Body of pancreas (tissue), 4 donors: ENCODE data around the gene CPA2. TPM values are rescaled to one million over a fixed set of nuclear protein-coding genes. Genes with fewer than 3 reads are reported as not detected.

Source experiments
- ATAC-seq: fragments of 150-250 bp; one replicate; pipeline ENCODE4 v1.9.1; 2016
- DNase-seq, 4 donors: peaks; one replicate each; pipeline ENCODE4 v3.0.0-alpha.2; 2019
- H3K27ac ChIP-seq, 4 donors: fragments of 200-600 bp; sonication (generic); 1 replicate in 3 of 4; 2 replicates in 1 of 4; pipeline versions ENCODE4 v1.5.1 to v1.6.1; 2016 to 2019; ENCODE audit warnings: mild to moderate bottlenecking in 1 of 4, mixed read lengths in 1 of 4, moderate library complexity in 1 of 4
- H3K27me3 ChIP-seq, 2 donors: fragments of 200-600 bp; sonication (generic); one replicate each; pipeline ENCODE4 v1.6.0; 2016; ENCODE audit warnings: mild to moderate bottlenecking in 1 of 2
- H3K36me3 ChIP-seq, 2 donors: fragments of 200-600 bp; sonication (generic); replicated peaks in 1 of 2; 2 replicates each; pipeline ENCODE4 v1.5.1; 2016; ENCODE audit warnings: low read depth in 2 of 2; ENCODE audit not compliant: insufficient read depth in 1 of 2
- H3K4me1 ChIP-seq: fragments of 200-600 bp; sonication (generic); one replicate; pipeline ENCODE4 v1.6.0; 2016
- H3K4me3 ChIP-seq, 2 donors: fragments of 200-600 bp; sonication (generic); 1 replicate in 1 of 2; 2 replicates in 1 of 2; pipeline ENCODE4 v1.5.1; 2016 to 2019
- H3K9me3 ChIP-seq, 3 donors: fragments of 200-600 bp; sonication (generic); 1 replicate in 2 of 3; 2 replicates in 1 of 3; pipeline ENCODE4 v1.5.1; 2016
- POLR2A ChIP-seq, 3 donors: fragments of 450-650 bp; IDR thresholded peaks; one replicate each; pipeline ENCODE4 v1.6.1; 2016; ENCODE audit warnings: antibody characterized with exemption in 3 of 3, mild to moderate bottlenecking in 2 of 3
- WGBS, 2 donors: methylation state at CpG; one replicate each; pipeline ENCODE4 v1.1.5; 2017; 5-methylcytosine and 5-hydroxymethylcytosine counted together
- intact Hi-C: fragments of 100-400 bp; cut with DNase I; formaldehyde crosslinking; loops from one replicate; pipeline ENCODE4 v1.15.1; 2023
- total RNA-seq, 2 donors: library from RNA; depleted of rRNA; stranded (reverse); fragments of >200 nt; gene quantifications; one replicate each; pipeline ENCODE4 v1.1.0, GENCODE V29; 2016
- TF ChIP-seq, protein P1 (sequence below), 7 experiments: fragments of 450-650 bp in 4 of 7; fragments of 200-600 bp in 3 of 7; sonication (generic) in 3 of 7; IDR thresholded peaks; one replicate each; pipeline ENCODE4 v1.5.1; 2016 to 2019; ENCODE audit warnings: antibody characterized with exemption in 7 of 7

The CPA2 gene
- total RNA-seq, 2 donors from 2014 or later: 4,161 to 4,381 TPM

DNA sequence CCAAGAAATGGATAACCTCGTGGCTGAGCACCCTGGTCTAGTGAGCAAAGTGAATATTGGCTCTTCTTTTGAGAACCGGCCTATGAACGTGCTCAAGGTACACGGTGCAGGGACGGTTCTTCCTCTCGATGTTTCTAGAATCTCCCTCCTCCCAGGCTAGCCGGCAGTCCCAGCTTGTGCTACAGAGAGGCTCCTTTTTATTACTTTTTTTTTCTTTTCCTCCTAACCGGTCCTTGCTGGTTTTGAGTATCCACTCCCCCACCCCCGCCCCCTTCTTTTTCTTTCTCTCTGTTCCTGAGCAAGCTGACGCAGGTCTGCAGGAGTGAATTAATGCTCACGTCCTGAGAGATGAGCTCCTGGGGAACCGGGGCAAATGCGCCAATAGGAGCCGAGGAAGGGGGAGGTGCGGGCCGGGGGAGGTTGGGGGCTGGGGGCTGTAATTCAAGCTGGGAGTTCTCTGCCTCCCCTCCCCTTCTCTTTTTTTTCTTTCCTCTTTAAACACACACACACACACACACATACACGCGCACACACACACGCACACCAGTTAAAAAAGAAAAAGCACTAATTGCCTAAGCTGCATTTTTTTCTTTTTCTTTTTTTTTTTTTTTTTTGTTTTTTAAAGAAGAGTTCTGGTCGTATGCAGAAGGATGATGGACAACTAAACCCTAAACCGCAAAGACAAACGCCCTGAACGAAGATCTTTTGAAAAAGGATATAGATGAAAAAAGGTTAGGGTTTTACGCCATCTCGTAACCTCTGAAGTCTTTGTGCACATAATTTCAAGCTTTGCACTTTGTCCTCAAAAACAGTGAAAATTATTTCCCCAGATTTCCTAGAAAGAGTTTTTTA lies 6.6 kb downstream of the CPA2 start:
- 7 to 11% methylated on average over 25 of the region's 25 CpGs for WGBS, 2 donors
- Histone ChIP-seq H3K36me3 (peaks cover 0 to 7% of the 10 kb centered on the region in 2 donors), H3K27me3 (no peaks in the 10 kb centered on the region), H3K4me1 (peaks cover 79% of the 10 kb centered on the region), H3K27ac (peak overlapping the region; percentile 54 to 96 (median 94)), H3K4me3 (no peak overlapping the region), H3K9me3 (no peaks in the 10 kb centered on the region)
- intact Hi-C loops: loop anchor here (10.0 kb wide), 1 partner anchor 111 kb away; the partner anchor contains the start of gene CPA1
- ATAC-seq (peak; percentile 8), DNase-seq (peak in 3 of 4 donors; percentile 57 to 67 (median 58))
- peak in 2 of 3 donors; percentile 61 to 64 for TF ChIP-seq POLR2A (IDR thresholded peaks at IDR 0.05)
- TF ChIP-seq, protein P1, sequence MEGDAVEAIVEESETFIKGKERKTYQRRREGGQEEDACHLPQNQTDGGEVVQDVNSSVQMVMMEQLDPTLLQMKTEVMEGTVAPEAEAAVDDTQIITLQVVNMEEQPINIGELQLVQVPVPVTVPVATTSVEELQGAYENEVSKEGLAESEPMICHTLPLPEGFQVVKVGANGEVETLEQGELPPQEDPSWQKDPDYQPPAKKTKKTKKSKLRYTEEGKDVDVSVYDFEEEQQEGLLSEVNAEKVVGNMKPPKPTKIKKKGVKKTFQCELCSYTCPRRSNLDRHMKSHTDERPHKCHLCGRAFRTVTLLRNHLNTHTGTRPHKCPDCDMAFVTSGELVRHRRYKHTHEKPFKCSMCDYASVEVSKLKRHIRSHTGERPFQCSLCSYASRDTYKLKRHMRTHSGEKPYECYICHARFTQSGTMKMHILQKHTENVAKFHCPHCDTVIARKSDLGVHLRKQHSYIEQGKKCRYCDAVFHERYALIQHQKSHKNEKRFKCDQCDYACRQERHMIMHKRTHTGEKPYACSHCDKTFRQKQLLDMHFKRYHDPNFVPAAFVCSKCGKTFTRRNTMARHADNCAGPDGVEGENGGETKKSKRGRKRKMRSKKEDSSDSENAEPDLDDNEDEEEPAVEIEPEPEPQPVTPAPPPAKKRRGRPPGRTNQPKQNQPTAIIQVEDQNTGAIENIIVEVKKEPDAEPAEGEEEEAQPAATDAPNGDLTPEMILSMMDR (IDR thresholded peaks at IDR 0.05): no peak

DNA sequence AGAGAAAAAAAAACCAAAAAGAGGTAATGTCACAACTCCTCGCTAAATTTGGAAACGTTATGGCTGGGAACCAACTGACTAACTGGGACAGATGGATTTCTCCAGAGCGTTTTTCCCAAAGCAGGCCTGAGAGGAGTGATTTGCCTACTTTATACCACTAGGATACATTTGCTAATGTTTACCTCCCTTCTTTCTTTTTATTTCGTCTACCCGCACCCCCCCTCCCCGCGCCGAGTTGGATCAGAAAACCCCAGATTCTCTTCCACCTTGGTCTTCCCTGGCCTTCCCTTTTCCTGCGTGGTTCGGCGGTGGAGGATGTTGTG lies 7.2 kb downstream of the CPA2 start:
- intact Hi-C loops: loop anchor here (10.0 kb wide), 1 partner anchor 111 kb away; the partner anchor contains the start of gene CPA1
- Histone ChIP-seq H3K4me1 (peaks cover 85% of the 10 kb centered on the region), H3K9me3 (no peaks in the 10 kb centered on the region), H3K4me3 (no peak overlapping the region), H3K36me3 (peaks cover 0 to 7% of the 10 kb centered on the region in 2 donors), H3K27ac (peak overlapping the region in 3 of 4 donors; percentile 94 to 96 (median 95)), H3K27me3 (no peaks in the 10 kb centered on the region)
- TF ChIP-seq POLR2A (IDR thresholded peaks at IDR 0.05): peak in 1 of 3 donors; percentile 34
- TF ChIP-seq, protein P1 (IDR thresholded peaks at IDR 0.05): peak in 4 of 7 experiments; percentile 6 to 23 (median 11)
- WGBS, 2 donors: 22 to 28% methylated on average over 11 of the region's 11 CpGs
- ATAC-seq (no peak), DNase-seq (no peak)

DNA sequence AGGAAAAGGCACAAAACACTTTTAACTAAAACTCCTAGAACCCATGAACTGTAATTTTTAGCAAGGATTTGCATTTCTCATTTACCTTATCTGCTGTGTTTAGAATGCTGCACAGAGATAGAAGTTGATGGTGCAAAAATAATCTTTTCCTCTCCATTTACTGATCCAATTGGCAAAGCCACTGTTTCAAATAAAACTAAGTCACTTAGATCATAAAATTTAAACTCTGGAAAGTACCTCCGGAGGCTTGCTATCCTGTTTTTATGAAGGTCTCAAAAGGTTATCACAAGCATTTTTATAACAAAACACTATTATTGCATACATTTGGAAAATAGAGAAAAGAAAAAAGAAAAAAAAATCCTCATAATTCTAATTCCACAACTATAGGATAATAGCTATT lies 7.6 kb downstream of the CPA2 start:
- 17 to 32% methylated on average over 1 of the region's 1 CpG for WGBS, 2 donors
- Histone ChIP-seq H3K27me3 (no peaks in the 10 kb centered on the region), H3K27ac (peak overlapping the region in 3 of 4 donors; percentile 94 to 96 (median 95)), H3K4me3 (no peak overlapping the region), H3K4me1 (peaks cover 89% of the 10 kb centered on the region), H3K9me3 (no peaks in the 10 kb centered on the region), H3K36me3 (peaks cover 1 to 7% of the 10 kb centered on the region in 2 donors)
- no peak for DNase-seq
- intact Hi-C loops: loop anchor here (10.0 kb wide), 1 partner anchor 111 kb away; the partner anchor contains the start of gene CPA1
- TF ChIP-seq, protein P1 (IDR thresholded peaks at IDR 0.05): peak in 1 of 7 experiments; percentile 0
- no peak for TF ChIP-seq POLR2A (IDR thresholded peaks at IDR 0.05)
- no peak for ATAC-seq

DNA sequence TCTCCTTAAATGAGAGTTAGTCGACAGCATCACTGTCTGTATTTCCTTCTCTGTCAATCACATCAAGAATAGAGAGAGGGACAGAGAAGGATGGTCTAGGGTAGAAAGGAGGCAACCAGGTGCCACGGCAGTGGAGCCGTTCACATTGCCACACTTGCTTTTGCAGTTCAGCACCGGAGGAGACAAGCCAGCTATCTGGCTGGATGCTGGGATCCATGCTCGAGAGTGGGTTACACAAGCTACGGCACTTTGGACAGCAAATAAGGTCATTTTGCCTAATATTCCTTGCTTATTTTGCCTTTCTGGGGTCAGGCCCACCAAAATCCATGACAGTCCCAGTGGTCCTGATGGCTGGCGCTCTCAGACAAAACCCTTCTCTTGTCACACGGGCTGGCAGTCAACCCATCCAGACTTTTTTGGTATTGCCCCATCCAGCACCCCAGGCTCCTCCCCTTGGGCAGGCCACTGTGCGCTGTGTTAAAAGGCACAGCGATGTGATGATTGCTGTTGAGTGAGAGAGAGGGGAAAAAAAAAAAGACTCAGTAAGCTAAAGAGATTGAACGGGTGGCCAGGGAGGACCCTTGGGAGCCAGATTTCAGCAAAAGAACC lies 8.4 kb downstream of the CPA2 start:
- Histone ChIP-seq H3K36me3 (peaks cover 7 to 9% of the 10 kb centered on the region in 2 donors), H3K9me3 (no peaks in the 10 kb centered on the region), H3K27me3 (no peaks in the 10 kb centered on the region), H3K4me3 (no peak overlapping the region), H3K4me1 (peaks cover 89% of the 10 kb centered on the region), H3K27ac (peak overlapping the region; percentile 53 to 96 (median 84))
- TF ChIP-seq POLR2A (IDR thresholded peaks at IDR 0.05): peak in 2 of 3 donors; percentile 52 to 56
- TF ChIP-seq, protein P1 (IDR thresholded peaks at IDR 0.05): no peak
- ATAC-seq: no peak
- peak in 1 of 4 donors; percentile 41 for DNase-seq
- intact Hi-C loops: loop anchor here (10.0 kb wide), 1 partner anchor 110 kb away; the partner anchor contains the start of gene CPA1
- WGBS, 2 donors: 39 to 52% methylated on average over 11 of the region's 11 CpGs
